Measurements from ENCODE around the gene SPI1.

Gene SPI1

GRCh38 chr11:47413351-47413750, 35.0 kb upstream of the SPI1 start:
- Histone ChIP-seq H3K36me3 (ENCODE audit: control insufficient read depth, insufficient read depth, low read length) (peaks cover 13% of the 10 kb centered on the region), H3K27me3 (ENCODE audit: control insufficient read depth, insufficient read depth, low read length) (no peaks in the 10 kb centered on the region), H3K27ac (ENCODE audit: low read length) (no peak overlapping the region), H3K9me3 (ENCODE audit: control insufficient read depth, insufficient read depth, low read length) (no peaks in the 10 kb centered on the region), H3K4me3 (ENCODE audit: low read length) (no peak overlapping the region), H3K4me1 (ENCODE audit: control insufficient read depth, insufficient read depth, low read length) (peaks cover 5% of the 10 kb centered on the region)
- WGBS (ENCODE audit: insufficient coverage, insufficient read length), result no CpG with 5 or more reads among the region's 13 CpGs
- no peak for DNase-seq (ENCODE audit: low read depth, low spot score)

DNA sequence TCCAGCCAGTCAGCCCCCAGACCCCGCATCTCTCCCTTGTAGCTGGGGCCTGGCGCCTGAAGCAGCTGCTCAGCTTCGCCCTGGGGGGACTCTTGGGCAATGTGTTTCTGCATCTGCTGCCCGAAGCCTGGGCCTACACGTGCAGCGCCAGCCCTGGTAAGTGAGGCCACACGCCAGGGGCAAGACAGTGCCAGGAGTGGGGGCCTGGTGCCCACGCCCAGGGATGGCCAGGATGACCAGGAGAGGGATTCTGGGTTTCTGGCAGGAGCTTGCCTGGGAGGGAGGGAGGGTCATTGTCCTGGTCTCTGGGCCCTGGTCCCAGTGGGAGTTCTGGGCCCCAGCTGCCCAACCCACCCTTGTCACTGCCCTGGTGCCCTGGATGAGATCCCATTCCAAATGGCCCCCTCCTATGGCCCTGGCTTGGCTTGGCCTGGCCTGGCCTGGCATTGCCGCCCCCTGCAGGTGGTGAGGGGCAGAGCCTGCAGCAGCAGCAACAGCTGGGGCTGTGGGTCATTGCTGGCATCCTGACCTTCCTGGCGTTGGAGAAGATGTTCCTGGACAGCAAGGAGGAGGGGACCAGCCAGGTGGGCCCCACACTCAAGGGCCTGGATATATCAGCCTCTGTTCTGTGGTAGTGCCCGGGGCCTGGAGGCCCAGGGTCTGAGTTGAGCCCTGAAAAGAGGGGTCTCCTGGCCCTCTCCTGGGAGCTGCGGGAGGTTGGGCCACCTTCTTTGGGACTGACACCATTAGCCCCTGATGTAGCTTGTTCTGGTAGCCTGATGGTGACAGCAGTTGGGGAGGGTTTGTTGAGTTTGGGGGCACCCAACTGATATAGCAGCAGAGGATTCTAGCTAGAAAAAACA, 33.8 kb upstream of the SPI1 start:
- Histone ChIP-seq H3K27ac (ENCODE audit: low read length) (no peak overlapping the region), H3K36me3 (ENCODE audit: control insufficient read depth, insufficient read depth, low read length) (peaks cover 12% of the 10 kb centered on the region), H3K4me1 (ENCODE audit: control insufficient read depth, insufficient read depth, low read length) (peaks cover 8% of the 10 kb centered on the region), H3K9me3 (ENCODE audit: control insufficient read depth, insufficient read depth, low read length) (no peaks in the 10 kb centered on the region), H3K4me3 (ENCODE audit: low read length) (no peak overlapping the region), H3K27me3 (ENCODE audit: control insufficient read depth, insufficient read depth, low read length) (no peaks in the 10 kb centered on the region)
- peak; percentile 37 for DNase-seq (ENCODE audit: low read depth, low spot score)
- WGBS (ENCODE audit: insufficient coverage, insufficient read length), result no CpG with 5 or more reads among the region's 12 CpGs

DNA sequence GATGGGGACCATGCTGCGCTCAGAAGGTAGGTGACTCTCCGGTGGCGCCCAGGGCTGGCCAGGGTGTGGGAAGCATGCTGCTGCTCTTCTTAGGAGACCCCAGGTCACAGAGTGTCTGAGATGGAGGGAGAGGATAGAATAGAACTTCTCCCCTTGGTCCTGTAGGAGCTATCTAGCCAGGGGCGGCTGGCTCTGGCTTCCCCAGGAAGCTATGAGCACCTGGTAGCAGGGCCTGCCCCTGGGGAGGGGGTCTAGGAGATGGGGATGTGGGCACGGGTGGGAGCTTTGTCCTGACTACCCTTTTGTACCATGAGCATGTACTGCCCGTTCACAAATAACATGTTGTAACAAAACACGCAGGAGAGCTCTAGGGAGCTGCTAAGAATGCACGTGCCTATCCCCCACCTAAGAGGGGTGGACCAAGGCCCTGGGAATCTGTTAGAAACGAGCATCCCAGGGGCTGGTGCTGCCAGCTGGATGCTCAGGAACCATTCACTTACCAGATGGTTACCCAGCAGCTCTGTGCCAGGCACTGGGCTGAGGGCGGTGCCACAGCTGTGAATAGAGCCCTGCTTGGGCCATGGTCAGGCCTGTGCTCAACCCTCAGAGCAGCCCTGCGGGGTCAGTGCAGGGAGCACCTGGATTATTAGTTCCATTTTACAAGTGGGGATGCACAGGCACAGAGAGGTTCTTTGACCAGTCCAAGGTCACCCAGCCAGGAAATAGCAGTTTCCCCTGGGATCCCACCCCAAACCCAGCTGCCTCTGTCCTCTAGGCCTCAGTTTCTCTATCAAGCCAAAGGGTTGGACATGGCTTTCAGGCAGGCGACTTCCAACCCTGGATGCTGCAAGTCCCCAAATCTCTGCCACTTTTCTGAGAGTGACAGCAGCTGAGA, 32.3 kb upstream of the SPI1 start:
- Histone ChIP-seq H3K36me3 (ENCODE audit: control insufficient read depth, insufficient read depth, low read length) (peaks cover 12% of the 10 kb centered on the region), H3K27ac (ENCODE audit: low read length) (no peak overlapping the region), H3K27me3 (ENCODE audit: control insufficient read depth, insufficient read depth, low read length) (no peaks in the 10 kb centered on the region), H3K4me1 (ENCODE audit: control insufficient read depth, insufficient read depth, low read length) (peaks cover 8% of the 10 kb centered on the region), H3K4me3 (ENCODE audit: low read length) (no peak overlapping the region), H3K9me3 (ENCODE audit: control insufficient read depth, insufficient read depth, low read length) (no peaks in the 10 kb centered on the region)
- no peak for DNase-seq (ENCODE audit: low read depth, low spot score)
- WGBS (ENCODE audit: insufficient coverage, insufficient read length), result no CpG with 5 or more reads among the region's 12 CpGs

DNA sequence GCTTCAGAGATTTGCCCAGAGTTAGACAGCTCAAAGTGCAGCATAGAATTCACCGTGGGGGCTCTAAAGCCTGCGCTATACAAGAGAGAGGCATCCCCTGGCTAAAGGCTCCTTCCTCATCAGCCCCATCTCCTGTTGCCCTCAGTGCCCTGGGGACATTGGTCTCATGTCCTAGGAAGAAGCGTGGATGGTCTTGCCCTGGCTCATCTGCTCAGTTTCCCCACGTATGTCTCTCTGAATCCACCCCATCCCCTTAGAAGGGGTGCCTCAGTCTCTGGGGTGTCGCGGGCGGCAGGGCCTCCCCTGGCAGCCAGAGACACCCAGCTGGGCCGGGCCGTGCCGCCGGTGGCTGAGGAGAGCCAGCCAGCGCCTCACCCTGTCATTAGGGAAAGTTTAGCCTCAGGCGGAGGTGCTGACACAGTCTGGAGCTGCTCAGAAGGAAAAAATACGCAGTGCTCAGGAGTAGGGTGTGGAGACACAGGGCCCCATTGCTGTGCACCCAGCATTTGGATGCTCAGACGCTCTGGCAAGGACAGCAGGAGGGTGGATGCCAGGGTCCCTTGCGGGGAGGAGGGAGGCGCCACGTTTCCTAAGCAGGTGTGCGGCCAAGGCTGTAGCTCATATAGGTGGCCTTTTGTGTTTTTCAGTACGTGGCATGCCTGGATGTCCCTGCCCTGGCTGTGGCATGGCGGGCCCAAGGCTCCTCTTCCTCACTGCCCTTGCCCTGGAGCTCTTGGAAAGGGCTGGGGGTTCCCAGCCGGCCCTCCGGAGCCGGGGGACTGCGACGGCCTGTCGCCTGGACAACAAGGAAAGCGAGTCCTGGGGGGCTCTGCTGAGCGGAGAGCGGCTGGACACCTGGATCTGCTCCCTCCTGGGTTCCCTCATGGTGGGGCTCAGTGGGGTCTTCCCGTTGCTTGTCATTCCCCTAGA, 31.4 kb upstream of the SPI1 start:
- H3K4me3 ChIP-seq (ENCODE audit: low read length), result no peak overlapping the region; the same call in 1 of the 2 replicates
- peaks cover 8% of the 10 kb centered on the region for H3K4me1 ChIP-seq (ENCODE audit: control insufficient read depth, insufficient read depth, low read length)
- no peaks in the 10 kb centered on the region for H3K27me3 ChIP-seq (ENCODE audit: control insufficient read depth, insufficient read depth, low read length)
- H3K27ac ChIP-seq (ENCODE audit: low read length), result no peak overlapping the region
- no peaks in the 10 kb centered on the region for H3K9me3 ChIP-seq (ENCODE audit: control insufficient read depth, insufficient read depth, low read length)
- DNase-seq (ENCODE audit: low read depth, low spot score), result no peak
- H3K36me3 ChIP-seq (ENCODE audit: control insufficient read depth, insufficient read depth, low read length), result peaks cover 12% of the 10 kb centered on the region
- no CpG with 5 or more reads among the region's 31 CpGs for WGBS (ENCODE audit: insufficient coverage, insufficient read length)

DNA sequence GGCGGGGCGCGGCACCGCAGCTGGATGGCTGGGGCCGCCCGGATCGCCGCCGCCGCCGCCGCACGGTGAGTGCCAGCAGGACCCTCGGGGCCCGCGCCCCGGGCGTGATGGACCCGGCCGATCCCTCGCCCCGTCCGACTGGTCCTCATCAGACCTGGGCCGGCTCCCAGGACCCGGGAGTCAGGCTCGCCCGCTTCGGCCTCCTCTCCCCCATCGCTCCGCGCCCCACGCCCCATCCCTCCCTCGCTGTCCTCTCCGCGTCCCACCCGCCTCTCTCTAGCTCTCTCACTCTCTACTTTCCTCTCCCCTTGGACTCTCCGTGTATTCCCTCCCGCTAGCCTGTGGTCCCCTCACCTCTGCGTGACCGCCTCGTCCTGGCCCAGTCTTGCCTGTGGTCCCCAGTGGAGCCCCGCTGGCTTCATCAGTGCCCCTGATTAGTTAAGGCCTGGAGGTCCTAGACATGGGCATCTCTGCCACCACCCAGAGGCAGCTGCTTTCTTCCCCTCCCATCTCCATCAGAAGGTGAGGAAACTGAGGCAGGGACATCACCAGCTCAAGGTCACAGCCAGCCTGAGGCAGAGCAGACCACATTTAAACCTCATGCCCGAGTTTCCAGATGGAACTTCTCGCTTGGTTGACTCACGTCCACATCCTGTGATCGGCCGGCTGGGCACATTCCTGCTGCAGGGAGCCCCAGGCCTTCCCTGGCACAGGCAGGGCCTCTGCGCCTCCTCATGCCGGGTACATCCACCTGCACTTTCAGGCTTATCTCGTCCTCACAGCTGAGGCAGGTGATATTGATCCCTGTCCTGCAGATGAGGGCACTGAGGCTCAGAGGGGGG, 30.5 kb upstream of the SPI1 start:
- Histone ChIP-seq H3K27ac (ENCODE audit: low read length) (no peak overlapping the region), H3K9me3 (ENCODE audit: control insufficient read depth, insufficient read depth, low read length) (no peaks in the 10 kb centered on the region), H3K4me3 (ENCODE audit: low read length) (peak overlapping the region; percentile 52; the same call in 1 of the 2 replicates), H3K4me1 (ENCODE audit: control insufficient read depth, insufficient read depth, low read length) (peaks cover 8% of the 10 kb centered on the region), H3K36me3 (ENCODE audit: control insufficient read depth, insufficient read depth, low read length) (peaks cover 7% of the 10 kb centered on the region; the same call in 1 of the 2 replicates), H3K27me3 (ENCODE audit: control insufficient read depth, insufficient read depth, low read length) (no peaks in the 10 kb centered on the region)
- no peak for DNase-seq (ENCODE audit: low read depth, low spot score)
- no CpG with 5 or more reads among the region's 50 CpGs for WGBS (ENCODE audit: insufficient coverage, insufficient read length)

GRCh38 chr11:47407746-47408590, 29.6 kb upstream of the SPI1 start, which contains the start of gene SLC39A13:
SLC39A13 (plus strand) TSS chr11:47408590; CDS start chr11:47410095, 1,505 bp downstream.
- WGBS (ENCODE audit: insufficient coverage, insufficient read length), result no CpG with 5 or more reads among the region's 70 CpGs
- peak; percentile 70 for DNase-seq (ENCODE audit: low read depth, low spot score)
- H3K4me3 ChIP-seq (ENCODE audit: low read length), result peak within 1 kb of the TSS; percentile 84
- H3K27me3 ChIP-seq (ENCODE audit: control insufficient read depth, insufficient read depth, low read length), result no peaks in the 10 kb centered on the region
- peaks cover 5% of the 10 kb centered on the region; the same call in 1 of the 2 replicates for H3K36me3 ChIP-seq (ENCODE audit: control insufficient read depth, insufficient read depth, low read length)
- H3K27ac ChIP-seq (ENCODE audit: low read length), result peak within 1 kb of the TSS; percentile 71
- H3K4me1 ChIP-seq (ENCODE audit: control insufficient read depth, insufficient read depth, low read length), result peaks cover 8% of the 10 kb centered on the region
- no peaks in the 10 kb centered on the region for H3K9me3 ChIP-seq (ENCODE audit: control insufficient read depth, insufficient read depth, low read length)

- peaks cover 8% of the 10 kb centered on the region for H3K4me1 ChIP-seq (ENCODE audit: control insufficient read depth, insufficient read depth, low read length)
- no peaks in the 10 kb centered on the region for H3K27me3 ChIP-seq (ENCODE audit: control insufficient read depth, insufficient read depth, low read length)
- DNase-seq (ENCODE audit: low read depth, low spot score), result no peak
- H3K4me3 ChIP-seq (ENCODE audit: low read length), result peak overlapping the region; percentile 84; the same call in 1 of the 2 replicates
- H3K27ac ChIP-seq (ENCODE audit: low read length), result peak overlapping the region; percentile 71
- peaks cover 5% of the 10 kb centered on the region; the same call in 1 of the 2 replicates for H3K36me3 ChIP-seq (ENCODE audit: control insufficient read depth, insufficient read depth, low read length)
- no peaks in the 10 kb centered on the region for H3K9me3 ChIP-seq (ENCODE audit: control insufficient read depth, insufficient read depth, low read length)
- WGBS (ENCODE audit: insufficient coverage, insufficient read length), result no CpG with 5 or more reads among the region's 12 CpGs
These were observed 28.8 kb upstream of the SPI1 start for GRCh38 chr11:47406896-47407745.

GRCh38 chr11:47403571-47403970, 25.2 kb upstream of the SPI1 start:
- DNase-seq (ENCODE audit: low read depth, low spot score), result no peak
- WGBS (ENCODE audit: insufficient coverage, insufficient read length), result no CpG with 5 or more reads among the region's 3 CpGs
- Histone ChIP-seq H3K9me3 (ENCODE audit: control insufficient read depth, insufficient read depth, low read length) (no peaks in the 10 kb centered on the region), H3K27ac (ENCODE audit: low read length) (no peak overlapping the region), H3K4me1 (ENCODE audit: control insufficient read depth, insufficient read depth, low read length) (peaks cover 4% of the 10 kb centered on the region), H3K27me3 (ENCODE audit: control insufficient read depth, insufficient read depth, low read length) (no peaks in the 10 kb centered on the region), H3K36me3 (ENCODE audit: control insufficient read depth, insufficient read depth, low read length) (no peaks in the 10 kb centered on the region), H3K4me3 (ENCODE audit: low read length) (no peak overlapping the region)
